HFFc6 (cell line): ENCODE results near the gene CD52. TPM values are rescaled to one million over a fixed set of nuclear protein-coding genes. Genes with fewer than 3 reads are reported as not detected.

ENCODE experiments used
- DNase-seq: peaks from one replicate; pipeline ENCODE4 v3.0.0-alpha.2; 2018
- H3K27ac Mint-ChIP-seq: 2 replicates; pipeline ENCODE4 v1.8.0; 2020; ENCODE audit warnings: mild to moderate bottlenecking, mixed read lengths
- H3K27me3 Mint-ChIP-seq: 2 replicates; pipeline ENCODE4 v1.8.0; 2021; ENCODE audit warnings: mild to moderate bottlenecking, moderate library complexity, mixed read lengths; ENCODE audit not compliant: insufficient read depth
- H3K36me3 Mint-ChIP-seq: 2 replicates; pipeline ENCODE4 v1.8.0; 2021; ENCODE audit warnings: low read depth, mixed read lengths
- H3K4me1 Mint-ChIP-seq: 2 replicates; pipeline ENCODE4 v1.8.0; 2020; ENCODE audit warnings: low read depth, mixed read lengths
- H3K4me3 Mint-ChIP-seq: 2 replicates; pipeline ENCODE4 v1.8.0; 2020; ENCODE audit warnings: mild to moderate bottlenecking, moderate library complexity, mixed read lengths
- H3K9me3 Mint-ChIP-seq: 2 replicates; pipeline ENCODE4 v1.8.0; 2020; ENCODE audit warnings: mild to moderate bottlenecking, mixed read lengths
- CTCF ChIP-seq: fragments of 200-600 bp; sonication (generic); IDR thresholded peaks from 2 replicates; pipeline ENCODE4 v1.5.0; 2021; ENCODE audit warnings: antibody characterized with exemption, mild to moderate bottlenecking
- total RNA-seq, 6 experiments: library from RNA; stranded (reverse); fragmentation: NEBNext Ultra II Directional; extraction: Animal tissue kit (Norgen Biotek cat#: 25700); gene quantifications; 2 replicates in 1 of 6; 3 replicates in 5 of 6; pipeline ENCODE4 v1.2.3, GENCODE V29; 2021

Gene CD52
- total RNA-seq, 6 experiments from 2014 or later, result not detected

- Mint-ChIP-seq H3K9me3 (no peaks in the 10 kb centered on the region), H3K4me3 (no peak overlapping the region), H3K36me3 (no peaks in the 10 kb centered on the region), H3K27ac (no peak overlapping the region), H3K27me3 (peaks cover 28% of the 10 kb centered on the region), H3K4me1 (peaks cover 24% of the 10 kb centered on the region)
- no peak for DNase-seq
- no peak for TF ChIP-seq CTCF
Measured at GRCh38 chr1:26357121-26357602, 39.4 kb downstream of the CD52 start.

GRCh38 chr1:26358411-26359384 is 40.9 kb downstream of the CD52 start:
- H3K9me3 Mint-ChIP-seq, result no peaks in the 10 kb centered on the region
- no peak overlapping the region for H3K27ac Mint-ChIP-seq
- TF ChIP-seq CTCF, result no peak
- peak; percentile 39 for DNase-seq
- H3K4me3 Mint-ChIP-seq, result no peak overlapping the region
- H3K4me1 Mint-ChIP-seq, result peaks cover 23% of the 10 kb centered on the region
- no peaks in the 10 kb centered on the region for H3K36me3 Mint-ChIP-seq
- peaks cover 38% of the 10 kb centered on the region for H3K27me3 Mint-ChIP-seq

GRCh38 chr1:26359981-26360806 is 42.4 kb downstream of the CD52 start:
- DNase-seq, result no peak
- peaks cover 25% of the 10 kb centered on the region for H3K4me1 Mint-ChIP-seq
- peaks cover 47% of the 10 kb centered on the region for H3K27me3 Mint-ChIP-seq
- H3K27ac Mint-ChIP-seq, result no peak overlapping the region
- H3K4me3 Mint-ChIP-seq, result no peak overlapping the region
- H3K9me3 Mint-ChIP-seq, result no peaks in the 10 kb centered on the region
- no peaks in the 10 kb centered on the region for H3K36me3 Mint-ChIP-seq
- no peak for TF ChIP-seq CTCF

GRCh38 chr1:26360807-26361604 is 43.2 kb downstream of the CD52 start:
- DNase-seq, result no peak
- H3K27me3 Mint-ChIP-seq, result peaks cover 43% of the 10 kb centered on the region
- TF ChIP-seq CTCF, result no peak

GRCh38 chr1:26361605-26362122 is 43.9 kb downstream of the CD52 start:
- no peaks in the 10 kb centered on the region for H3K9me3 Mint-ChIP-seq
- H3K36me3 Mint-ChIP-seq, result no peaks in the 10 kb centered on the region
- no peak overlapping the region for H3K27ac Mint-ChIP-seq
- peak; percentile 35; the same call in 1 of the 2 replicates for TF ChIP-seq CTCF
- DNase-seq, result no peak
- H3K27me3 Mint-ChIP-seq, result peaks cover 43% of the 10 kb centered on the region
- no peak overlapping the region for H3K4me3 Mint-ChIP-seq
- peaks cover 25% of the 10 kb centered on the region for H3K4me1 Mint-ChIP-seq

More at GRCh38 chr1:26360807-26361604, 43.2 kb downstream of the CD52 start:
- H3K4me1 Mint-ChIP-seq, result peaks cover 25% of the 10 kb centered on the region
- H3K27ac Mint-ChIP-seq, result no peak overlapping the region
- no peaks in the 10 kb centered on the region for H3K9me3 Mint-ChIP-seq
- no peaks in the 10 kb centered on the region for H3K36me3 Mint-ChIP-seq
- no peak overlapping the region for H3K4me3 Mint-ChIP-seq
